ENCODE data around the gene SMIM10L1.

Gene SMIM10L1
- long read RNA-seq, full-length matches to known transcripts: 107 of 107 reads
- long read RNA-seq, partial matches to known transcripts: 0 of 107 reads
- long read RNA-seq, other reads (novel, unspliced or antisense): 0 of 107 reads

DNA sequence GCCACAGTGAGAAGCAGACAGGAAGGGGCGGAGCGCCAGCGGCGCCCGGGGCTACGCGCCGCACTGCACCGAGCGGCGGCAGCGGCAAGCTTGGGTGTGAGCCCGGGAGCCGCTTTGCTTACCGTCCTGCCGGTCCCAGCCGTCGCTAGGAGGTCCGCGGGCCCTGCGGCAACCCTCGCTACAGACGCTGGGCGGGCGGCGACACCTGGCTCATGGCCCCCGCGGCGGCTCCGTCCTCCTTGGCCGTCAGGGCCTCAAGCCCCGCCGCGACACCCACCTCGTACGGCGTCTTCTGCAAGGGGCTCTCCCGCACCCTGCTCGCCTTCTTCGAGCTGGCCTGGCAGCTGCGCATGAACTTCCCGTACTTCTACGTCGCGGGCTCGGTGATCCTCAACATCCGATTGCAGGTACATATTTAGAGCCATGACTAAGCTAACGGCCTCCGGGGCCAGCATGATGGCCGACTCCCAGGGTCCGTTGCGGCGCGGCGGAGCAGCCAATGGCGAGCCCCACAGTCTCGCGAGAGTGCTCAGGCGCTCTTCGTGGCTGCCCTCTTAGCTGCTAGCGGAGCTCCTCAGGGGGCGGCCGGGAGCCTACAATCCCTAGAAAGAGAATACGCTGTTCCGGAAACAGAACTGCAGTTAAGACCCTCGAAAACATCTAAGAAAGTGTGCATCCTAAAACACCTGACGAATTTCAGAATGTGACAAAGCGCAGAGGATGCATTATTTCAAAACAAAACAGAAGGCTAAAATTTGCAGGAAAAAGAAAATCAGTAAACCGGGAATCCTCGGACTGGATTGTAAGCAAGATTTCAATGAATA, at the start of gene SMIM10L1:
TSS of gene SMIM10L1 (plus strand) at position 50 of the 824 bp plus-strand sequence. CDS start at position 213, 163 bp downstream.
- H3K4me3 ChIP-seq (replicated peaks; ENCODE audit: insufficient read depth, low read length): peak within 1 kb of the TSS; percentile 61
- TF ChIP-seq, protein P1, sequence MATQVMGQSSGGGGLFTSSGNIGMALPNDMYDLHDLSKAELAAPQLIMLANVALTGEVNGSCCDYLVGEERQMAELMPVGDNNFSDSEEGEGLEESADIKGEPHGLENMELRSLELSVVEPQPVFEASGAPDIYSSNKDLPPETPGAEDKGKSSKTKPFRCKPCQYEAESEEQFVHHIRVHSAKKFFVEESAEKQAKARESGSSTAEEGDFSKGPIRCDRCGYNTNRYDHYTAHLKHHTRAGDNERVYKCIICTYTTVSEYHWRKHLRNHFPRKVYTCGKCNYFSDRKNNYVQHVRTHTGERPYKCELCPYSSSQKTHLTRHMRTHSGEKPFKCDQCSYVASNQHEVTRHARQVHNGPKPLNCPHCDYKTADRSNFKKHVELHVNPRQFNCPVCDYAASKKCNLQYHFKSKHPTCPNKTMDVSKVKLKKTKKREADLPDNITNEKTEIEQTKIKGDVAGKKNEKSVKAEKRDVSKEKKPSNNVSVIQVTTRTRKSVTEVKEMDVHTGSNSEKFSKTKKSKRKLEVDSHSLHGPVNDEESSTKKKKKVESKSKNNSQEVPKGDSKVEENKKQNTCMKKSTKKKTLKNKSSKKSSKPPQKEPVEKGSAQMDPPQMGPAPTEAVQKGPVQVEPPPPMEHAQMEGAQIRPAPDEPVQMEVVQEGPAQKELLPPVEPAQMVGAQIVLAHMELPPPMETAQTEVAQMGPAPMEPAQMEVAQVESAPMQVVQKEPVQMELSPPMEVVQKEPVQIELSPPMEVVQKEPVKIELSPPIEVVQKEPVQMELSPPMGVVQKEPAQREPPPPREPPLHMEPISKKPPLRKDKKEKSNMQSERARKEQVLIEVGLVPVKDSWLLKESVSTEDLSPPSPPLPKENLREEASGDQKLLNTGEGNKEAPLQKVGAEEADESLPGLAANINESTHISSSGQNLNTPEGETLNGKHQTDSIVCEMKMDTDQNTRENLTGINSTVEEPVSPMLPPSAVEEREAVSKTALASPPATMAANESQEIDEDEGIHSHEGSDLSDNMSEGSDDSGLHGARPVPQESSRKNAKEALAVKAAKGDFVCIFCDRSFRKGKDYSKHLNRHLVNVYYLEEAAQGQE (IDR thresholded peaks at IDR 0.05; ENCODE audit: insufficient replicate concordance, low read depth): peak; percentile 28
- 0 out of 2 replicates have a peak, but pooled peaks have one; percentile 3 for TF ChIP-seq GABPA (IDR thresholded peaks at IDR 0.05; ENCODE audit: low read depth)
- TF ChIP-seq POLR2AphosphoS5 (IDR thresholded peaks at IDR 0.05; ENCODE audit: low read depth): peak; percentile 94
- TF ChIP-seq, protein P2, sequence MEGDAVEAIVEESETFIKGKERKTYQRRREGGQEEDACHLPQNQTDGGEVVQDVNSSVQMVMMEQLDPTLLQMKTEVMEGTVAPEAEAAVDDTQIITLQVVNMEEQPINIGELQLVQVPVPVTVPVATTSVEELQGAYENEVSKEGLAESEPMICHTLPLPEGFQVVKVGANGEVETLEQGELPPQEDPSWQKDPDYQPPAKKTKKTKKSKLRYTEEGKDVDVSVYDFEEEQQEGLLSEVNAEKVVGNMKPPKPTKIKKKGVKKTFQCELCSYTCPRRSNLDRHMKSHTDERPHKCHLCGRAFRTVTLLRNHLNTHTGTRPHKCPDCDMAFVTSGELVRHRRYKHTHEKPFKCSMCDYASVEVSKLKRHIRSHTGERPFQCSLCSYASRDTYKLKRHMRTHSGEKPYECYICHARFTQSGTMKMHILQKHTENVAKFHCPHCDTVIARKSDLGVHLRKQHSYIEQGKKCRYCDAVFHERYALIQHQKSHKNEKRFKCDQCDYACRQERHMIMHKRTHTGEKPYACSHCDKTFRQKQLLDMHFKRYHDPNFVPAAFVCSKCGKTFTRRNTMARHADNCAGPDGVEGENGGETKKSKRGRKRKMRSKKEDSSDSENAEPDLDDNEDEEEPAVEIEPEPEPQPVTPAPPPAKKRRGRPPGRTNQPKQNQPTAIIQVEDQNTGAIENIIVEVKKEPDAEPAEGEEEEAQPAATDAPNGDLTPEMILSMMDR (IDR thresholded peaks at IDR 0.05; ENCODE audit: insufficient read depth, low read length): no peak
- no peak for TF ChIP-seq SPI1 (IDR thresholded peaks at IDR 0.05; ENCODE audit: borderline replicate concordance, low read depth)
- H3K27ac ChIP-seq (replicated peaks): peak within 1 kb of the TSS; percentile 100
- no peaks in the 10 kb centered on the region for H3K27me3 ChIP-seq (ENCODE audit: insufficient read depth, poor library complexity, severe bottlenecking)
- DNase-seq (ENCODE audit: low read depth in 1 of 2, low spot score in 1 of 2): peak; percentile 85 to 93

- TF ChIP-seq, protein P1 (IDR thresholded peaks at IDR 0.05; ENCODE audit: insufficient replicate concordance, low read depth): no peak
- TF ChIP-seq, protein P2 (IDR thresholded peaks at IDR 0.05; ENCODE audit: insufficient read depth, low read length): no peak
- TF ChIP-seq GABPA (IDR thresholded peaks at IDR 0.05; ENCODE audit: low read depth): no peak
- no peak for TF ChIP-seq POLR2AphosphoS5 (IDR thresholded peaks at IDR 0.05; ENCODE audit: low read depth)
- no peak for TF ChIP-seq SPI1 (IDR thresholded peaks at IDR 0.05; ENCODE audit: borderline replicate concordance, low read depth)
- Histone ChIP-seq H3K4me3 (replicated peaks; ENCODE audit: insufficient read depth, low read length) (no peak overlapping the region), H3K27me3 (ENCODE audit: insufficient read depth, poor library complexity, severe bottlenecking) (no peaks in the 10 kb centered on the region), H3K27ac (replicated peaks) (no peak overlapping the region)
- DNase-seq (ENCODE audit: low read depth in 1 of 2, low spot score in 1 of 2): no peak
Observed at GRCh38 chr12:11130382-11130781, 40.6 kb upstream of the SMIM10L1 start.

DNA sequence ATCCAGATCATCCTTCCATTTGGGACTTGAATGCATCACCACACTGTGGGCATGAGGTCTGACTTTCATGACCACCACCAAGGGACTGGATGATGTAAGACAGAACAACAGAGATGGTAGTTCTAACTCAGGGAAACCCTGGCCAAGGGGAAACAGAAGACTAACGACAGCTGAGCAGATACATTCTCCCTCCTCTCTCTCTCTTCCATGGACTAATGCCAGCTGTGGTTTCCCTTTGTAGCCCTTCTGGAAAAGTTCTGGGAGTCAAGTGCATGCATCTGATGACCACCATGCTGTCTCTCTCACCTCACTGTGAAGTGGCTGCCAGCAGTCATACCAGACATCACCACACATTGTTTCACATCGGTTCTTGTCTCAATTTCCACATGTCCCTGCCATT, 40.0 kb upstream of the SMIM10L1 start:
- Histone ChIP-seq H3K27me3 (ENCODE audit: insufficient read depth, poor library complexity, severe bottlenecking) (no peaks in the 10 kb centered on the region), H3K27ac (replicated peaks) (no peak overlapping the region), H3K4me3 (replicated peaks; ENCODE audit: insufficient read depth, low read length) (no peak overlapping the region)
- DNase-seq (ENCODE audit: low read depth in 1 of 2, low spot score in 1 of 2): no peak
- TF ChIP-seq, protein P1 (IDR thresholded peaks at IDR 0.05; ENCODE audit: insufficient replicate concordance, low read depth): no peak
- TF ChIP-seq GABPA (IDR thresholded peaks at IDR 0.05; ENCODE audit: low read depth): no peak
- no peak for TF ChIP-seq SPI1 (IDR thresholded peaks at IDR 0.05; ENCODE audit: borderline replicate concordance, low read depth)
- TF ChIP-seq, protein P2 (IDR thresholded peaks at IDR 0.05; ENCODE audit: insufficient read depth, low read length): no peak
- no peak for TF ChIP-seq POLR2AphosphoS5 (IDR thresholded peaks at IDR 0.05; ENCODE audit: low read depth)

Data from HL-60 (cell line).